H9 (cell line): ENCODE measurements around the gene FAT3. TPM values are rescaled to one million over a fixed set of nuclear protein-coding genes. Genes with fewer than 3 reads are reported as not detected.

ENCODE experiments used
- DNase-seq: peaks from one replicate; pipeline ENCODE4 v3.0.0-alpha.2; 2017
- H2AFZ ChIP-seq: one replicate; pipeline ENCODE4 v1.6.1; 2013; ENCODE audit warnings: mild to moderate bottlenecking, low read length, control low read depth, moderate library complexity
- H2AK5ac ChIP-seq: 2 replicates; pipeline ENCODE4 v1.6.1; 2013; ENCODE audit warnings: low read length, control low read depth, mixed read lengths; ENCODE audit not compliant: insufficient read length
- H2BK120ac ChIP-seq: one replicate; pipeline ENCODE4 v1.6.1; 2013; ENCODE audit warnings: low read depth, mild to moderate bottlenecking, low read length, control low read depth, inconsistent platforms; ENCODE audit not compliant: poor library complexity, severe bottlenecking
- H2BK12ac ChIP-seq: 2 replicates; pipeline ENCODE4 v1.6.1; 2013; ENCODE audit warnings: low read length, control low read depth, mixed read lengths, low read depth; ENCODE audit not compliant: insufficient read length
- H2BK15ac ChIP-seq: 2 replicates; pipeline ENCODE4 v1.6.1; 2013; ENCODE audit warnings: low read depth, low read length, control low read depth
- H2BK20ac ChIP-seq: one replicate; pipeline ENCODE4 v1.6.1; 2013; ENCODE audit warnings: low read depth, mild to moderate bottlenecking, low read length, control low read depth, inconsistent platforms; ENCODE audit not compliant: poor library complexity, severe bottlenecking
- H2BK5ac ChIP-seq: 2 replicates; pipeline ENCODE4 v1.6.1; 2013; ENCODE audit warnings: low read length, control low read depth, mixed read lengths; ENCODE audit not compliant: insufficient read length
- H3K14ac ChIP-seq: 2 replicates; pipeline ENCODE4 v1.6.1; 2013; ENCODE audit warnings: low read length, control low read depth; ENCODE audit not compliant: insufficient read depth
- H3K18ac ChIP-seq: 2 replicates; pipeline ENCODE4 v1.6.1; 2013; ENCODE audit warnings: low read depth, mild to moderate bottlenecking, mixed read lengths, low read length, control low read depth; ENCODE audit not compliant: insufficient read length
- H3K23ac ChIP-seq: 2 replicates; pipeline ENCODE4 v1.6.1; 2013; ENCODE audit warnings: low read length, control low read depth, mixed read lengths, low read depth; ENCODE audit not compliant: insufficient read length
- H3K23me2 ChIP-seq: 2 replicates; pipeline ENCODE4 v1.6.1; 2013; ENCODE audit warnings: low read depth, mild to moderate bottlenecking, mixed read lengths, low read length, control low read depth; ENCODE audit not compliant: insufficient read length, poor library complexity, severe bottlenecking
- H3K27ac ChIP-seq: 2 replicates; pipeline ENCODE4 v1.5.1; 2013; ENCODE audit warnings: low read length, control low read depth, mixed read lengths, low read depth; ENCODE audit not compliant: insufficient read length
- H3K27me3 ChIP-seq: 2 replicates; pipeline ENCODE4 v1.6.1; 2013; ENCODE audit warnings: low read length, control low read depth, inconsistent platforms; ENCODE audit not compliant: insufficient read depth
- H3K4ac ChIP-seq: 2 replicates; pipeline ENCODE4 v1.6.1; 2013; ENCODE audit warnings: low read depth, mild to moderate bottlenecking, control low read depth, inconsistent platforms, low read length, moderate library complexity
- H3K4me1 ChIP-seq: 2 replicates; pipeline ENCODE4 v1.6.1; 2013; ENCODE audit warnings: low read length, control low read depth, inconsistent platforms; ENCODE audit not compliant: insufficient read depth
- H3K4me2 ChIP-seq: 2 replicates; pipeline ENCODE4 v1.6.1; 2013; ENCODE audit warnings: low read length, control low read depth, mixed read lengths; ENCODE audit not compliant: insufficient read length, insufficient read depth
- H3K56ac ChIP-seq: 2 replicates; pipeline ENCODE4 v1.6.1; 2013; ENCODE audit warnings: low read depth, mild to moderate bottlenecking, mixed read lengths, low read length, control low read depth; ENCODE audit not compliant: insufficient read length
- H3K79me1 ChIP-seq: 2 replicates; pipeline ENCODE4 v1.6.1; 2013; ENCODE audit warnings: low read depth, mild to moderate bottlenecking, moderate library complexity, low read length, control low read depth, inconsistent platforms; ENCODE audit not compliant: insufficient read depth, poor library complexity, severe bottlenecking
- H3K79me2 ChIP-seq: 2 replicates; pipeline ENCODE4 v1.6.1; 2013; ENCODE audit warnings: low read length, control low read depth, inconsistent platforms; ENCODE audit not compliant: insufficient read depth
- H3K9ac ChIP-seq: 2 replicates; pipeline ENCODE4 v1.6.1; 2013; ENCODE audit warnings: low read length, control low read depth, mixed read lengths; ENCODE audit not compliant: insufficient read length; ENCODE audit errors: extremely low read depth
- H3K9me3 ChIP-seq: one replicate; pipeline ENCODE4 v1.6.1; 2013; ENCODE audit warnings: low read depth, low read length, inconsistent platforms; ENCODE audit not compliant: control insufficient read depth
- H3T11ph ChIP-seq: one replicate; pipeline ENCODE4 v1.6.1; 2013; ENCODE audit warnings: mild to moderate bottlenecking, low read length, control low read depth, inconsistent platforms
- H4K20me1 ChIP-seq: one replicate; pipeline ENCODE4 v1.6.1; 2013; ENCODE audit not compliant: control insufficient read depth, insufficient read length, insufficient read depth
- H4K5ac ChIP-seq: 2 replicates; pipeline ENCODE4 v1.6.1; 2013; ENCODE audit warnings: low read depth, mild to moderate bottlenecking, mixed read lengths, low read length, control low read depth; ENCODE audit not compliant: insufficient read length
- H4K8ac ChIP-seq: replicated peaks from 2 replicates; pipeline ENCODE4 v1.6.1; 2013; ENCODE audit warnings: low read length, control low read depth, mixed read lengths, low read depth; ENCODE audit not compliant: insufficient read length
- H4K91ac ChIP-seq: 2 replicates; pipeline ENCODE4 v1.6.1; 2013; ENCODE audit warnings: low read depth, mild to moderate bottlenecking, moderate library complexity, mixed read lengths, low read length, control low read depth; ENCODE audit not compliant: insufficient read length
- H3K27ac Mint-ChIP-seq, 3 experiments: 2 replicates in 2 of 3; 3 replicates in 1 of 3; pipeline ENCODE4 v1.8.0; 2020 to 2021; ENCODE audit warnings: mixed read lengths in 3 of 3, mild to moderate bottlenecking in 1 of 3, moderate library complexity in 1 of 3
- H3K27me3 Mint-ChIP-seq: 2 replicates; pipeline ENCODE4 v1.8.0; 2021; ENCODE audit warnings: low read depth, mild to moderate bottlenecking, moderate library complexity, mixed read lengths
- H3K36me3 Mint-ChIP-seq, 3 experiments: 2 replicates in 2 of 3; 3 replicates in 1 of 3; pipeline ENCODE4 v1.8.0; 2020 to 2021; ENCODE audit warnings: low read depth in 3 of 3, mixed read lengths in 3 of 3; ENCODE audit not compliant: insufficient read depth in 1 of 3
- H3K4me1 Mint-ChIP-seq, 2 experiments: 2 replicates each; pipeline ENCODE4 v1.8.0; 2020; ENCODE audit warnings: mixed read lengths in 2 of 2
- H3K4me3 Mint-ChIP-seq, 2 experiments: 2 replicates in 1 of 2; 3 replicates in 1 of 2; pipeline ENCODE4 v1.8.0; 2020 to 2021; ENCODE audit warnings: mild to moderate bottlenecking in 2 of 2, mixed read lengths in 2 of 2, moderate library complexity in 1 of 2
- H3K9me3 Mint-ChIP-seq, 2 experiments: 2 replicates in 1 of 2; 3 replicates in 1 of 2; pipeline ENCODE4 v1.8.0; 2020; ENCODE audit warnings: mild to moderate bottlenecking in 2 of 2, mixed read lengths in 2 of 2, moderate library complexity in 1 of 2
- WGBS: extraction: QIAGEN DNeasy Blood & Tissue Kit; methylation state at CpG from one replicate; pipeline ENCODE4 v1.1.7; 2013; ENCODE audit warnings: missing lambda C conversion rate, low lambda C conversion rate, mixed read lengths; ENCODE audit not compliant: insufficient read length; ENCODE audit errors: extremely low coverage; 5-methylcytosine and 5-hydroxymethylcytosine counted together
- total RNA-seq: library from RNA; stranded (reverse); gene quantifications from 2 replicates; pipeline ENCODE4 v1.2.1, GENCODE V29; 2021
- TF ChIP-seq, protein P1 (sequence below): fragments of 200-600 bp; sonication (generic); conservative IDR thresholded peaks from 3 replicates; pipeline ENCODE4 v1.8.0; 2021; ENCODE audit warnings: antibody characterized with exemption, mild to moderate bottlenecking

FAT3 gene
- total RNA-seq, 1 experiment from 2014 or later, result 19.1 TPM

DNA sequence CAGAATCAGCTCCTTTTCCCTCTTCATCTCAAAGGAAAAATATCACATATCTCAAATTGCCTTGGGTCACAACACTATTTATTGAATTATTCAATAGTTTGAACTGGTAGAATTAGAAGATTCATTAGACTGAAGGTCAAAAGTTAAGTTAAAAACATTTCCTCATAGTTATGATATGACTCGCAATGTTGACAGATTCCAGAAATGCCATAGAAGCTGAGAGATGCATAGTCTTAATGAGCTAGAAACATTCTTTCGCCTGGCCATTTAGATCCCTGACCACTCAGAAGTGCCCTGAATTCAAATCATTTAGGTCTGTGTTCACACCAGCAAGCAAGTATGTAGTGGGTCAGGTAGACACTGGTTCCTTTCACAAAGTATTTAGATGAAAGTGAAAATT lies 44.4 kb downstream of the FAT3 start:
- H2BK15ac ChIP-seq, result no peak overlapping the region
- H3K14ac ChIP-seq, result no peak overlapping the region
- H4K91ac ChIP-seq, result no peak overlapping the region
- peaks cover 9% of the 10 kb centered on the region for H3K79me1 ChIP-seq
- H4K20me1 ChIP-seq, result no peaks in the 10 kb centered on the region
- H3K23me2 ChIP-seq, result no peaks in the 10 kb centered on the region
- no peaks in the 10 kb centered on the region for H3K27me3 ChIP-seq
- H3K27ac ChIP-seq, result no peak overlapping the region
- no peak overlapping the region for H2BK12ac ChIP-seq
- no peak overlapping the region for H3K4me2 ChIP-seq
- no peak overlapping the region for H3K9ac ChIP-seq
- no peak overlapping the region for H2AFZ ChIP-seq
- Mint-ChIP-seq H3K4me1 (peaks cover 31 to 39% of the 10 kb centered on the region in 2 experiments), H3K9me3 (no peaks in the 10 kb centered on the region), H3K27me3 (no peaks in the 10 kb centered on the region), H3K27ac (no peak overlapping the region; a peak in 1 of 7 replicates), H3K36me3 (no peaks in the 10 kb centered on the region; a peak in 1 of 7 replicates), H3K4me3 (no peak overlapping the region)
- no peak overlapping the region for H3K4ac ChIP-seq
- WGBS, result no CpG with 5 or more reads among the region's 2 CpGs
- no peak overlapping the region for H4K8ac ChIP-seq
- no peak overlapping the region for H2BK20ac ChIP-seq
- DNase-seq, result no peak
- H3K4me1 ChIP-seq, result peaks cover 6% of the 10 kb centered on the region; the same call in 1 of the 2 replicates
- H3K18ac ChIP-seq, result no peak overlapping the region
- no peaks in the 10 kb centered on the region for H3K9me3 ChIP-seq
- H2BK120ac ChIP-seq, result no peak overlapping the region
- H3K56ac ChIP-seq, result no peak overlapping the region
- no peak overlapping the region for H3K23ac ChIP-seq
- H4K5ac ChIP-seq, result no peak overlapping the region
- TF ChIP-seq, protein P1, sequence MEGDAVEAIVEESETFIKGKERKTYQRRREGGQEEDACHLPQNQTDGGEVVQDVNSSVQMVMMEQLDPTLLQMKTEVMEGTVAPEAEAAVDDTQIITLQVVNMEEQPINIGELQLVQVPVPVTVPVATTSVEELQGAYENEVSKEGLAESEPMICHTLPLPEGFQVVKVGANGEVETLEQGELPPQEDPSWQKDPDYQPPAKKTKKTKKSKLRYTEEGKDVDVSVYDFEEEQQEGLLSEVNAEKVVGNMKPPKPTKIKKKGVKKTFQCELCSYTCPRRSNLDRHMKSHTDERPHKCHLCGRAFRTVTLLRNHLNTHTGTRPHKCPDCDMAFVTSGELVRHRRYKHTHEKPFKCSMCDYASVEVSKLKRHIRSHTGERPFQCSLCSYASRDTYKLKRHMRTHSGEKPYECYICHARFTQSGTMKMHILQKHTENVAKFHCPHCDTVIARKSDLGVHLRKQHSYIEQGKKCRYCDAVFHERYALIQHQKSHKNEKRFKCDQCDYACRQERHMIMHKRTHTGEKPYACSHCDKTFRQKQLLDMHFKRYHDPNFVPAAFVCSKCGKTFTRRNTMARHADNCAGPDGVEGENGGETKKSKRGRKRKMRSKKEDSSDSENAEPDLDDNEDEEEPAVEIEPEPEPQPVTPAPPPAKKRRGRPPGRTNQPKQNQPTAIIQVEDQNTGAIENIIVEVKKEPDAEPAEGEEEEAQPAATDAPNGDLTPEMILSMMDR, result no peak
- no peak overlapping the region for H2AK5ac ChIP-seq
- H2BK5ac ChIP-seq, result no peak overlapping the region
- peaks cover 12% of the 10 kb centered on the region; the same call in 1 of the 2 replicates for H3K79me2 ChIP-seq
- no peak overlapping the region for H3T11ph ChIP-seq
